ENCODE data around the gene BCL6B.
A peak's percentile ranks its signal among the peaks of the same experiment; 100 is the strongest.

BCL6B gene

DNA sequence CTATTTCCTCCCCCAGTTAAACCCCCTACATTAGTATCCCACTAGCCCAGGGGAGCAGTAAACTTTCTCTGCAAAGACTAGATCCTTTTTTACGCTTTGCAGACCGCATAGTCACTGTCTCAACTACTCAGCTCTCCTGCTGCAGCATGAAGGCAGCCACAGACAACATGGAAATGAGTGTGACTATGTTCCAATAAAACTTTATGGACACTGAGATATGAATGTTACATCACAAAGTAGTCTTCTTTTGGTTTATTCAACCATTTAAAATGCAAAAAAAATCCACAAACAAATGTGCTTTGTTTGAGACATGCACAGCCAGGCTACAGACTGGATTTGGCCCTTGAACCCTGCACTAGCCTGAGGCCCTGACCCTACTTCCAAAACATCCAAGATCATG lies 12.3 kb upstream of the BCL6B start:
- no peak for DNase-seq

DNA sequence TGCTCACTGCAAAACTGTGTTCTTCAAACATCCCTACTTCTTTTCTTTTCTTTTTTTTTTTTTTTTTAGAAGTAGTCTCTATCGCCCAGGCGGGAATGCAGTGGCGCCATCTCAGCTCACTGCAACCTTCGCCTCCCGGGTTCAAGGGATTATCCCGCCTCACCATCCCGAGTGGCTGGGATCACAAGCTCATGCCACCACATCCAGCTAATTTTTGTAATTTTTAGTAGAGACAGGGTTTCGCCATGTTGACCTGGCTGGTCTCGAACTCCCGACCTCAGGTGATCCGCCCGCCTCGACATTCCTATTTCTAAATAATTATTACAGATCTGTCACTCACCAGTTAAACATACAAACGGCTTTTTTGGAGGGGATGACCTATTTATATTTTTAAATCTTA lies 11.4 kb upstream of the BCL6B start:
- DNase-seq = no peak

DNA sequence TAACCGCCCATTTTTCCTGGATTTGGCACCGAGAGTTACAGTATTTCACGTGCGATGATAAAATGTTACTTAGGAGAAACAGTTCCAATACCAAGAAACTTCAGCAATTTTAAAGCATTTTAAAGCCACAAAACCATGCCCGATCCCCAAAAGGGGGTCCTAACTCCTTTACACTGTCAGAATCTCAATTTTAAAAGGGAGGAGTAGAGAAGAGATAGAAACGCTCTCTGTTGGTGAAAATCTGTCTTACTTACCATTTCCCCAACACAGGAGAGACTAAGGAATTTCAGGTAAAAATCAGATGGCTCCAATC lies 11.0 kb upstream of the BCL6B start:
- no peak for DNase-seq

DNA sequence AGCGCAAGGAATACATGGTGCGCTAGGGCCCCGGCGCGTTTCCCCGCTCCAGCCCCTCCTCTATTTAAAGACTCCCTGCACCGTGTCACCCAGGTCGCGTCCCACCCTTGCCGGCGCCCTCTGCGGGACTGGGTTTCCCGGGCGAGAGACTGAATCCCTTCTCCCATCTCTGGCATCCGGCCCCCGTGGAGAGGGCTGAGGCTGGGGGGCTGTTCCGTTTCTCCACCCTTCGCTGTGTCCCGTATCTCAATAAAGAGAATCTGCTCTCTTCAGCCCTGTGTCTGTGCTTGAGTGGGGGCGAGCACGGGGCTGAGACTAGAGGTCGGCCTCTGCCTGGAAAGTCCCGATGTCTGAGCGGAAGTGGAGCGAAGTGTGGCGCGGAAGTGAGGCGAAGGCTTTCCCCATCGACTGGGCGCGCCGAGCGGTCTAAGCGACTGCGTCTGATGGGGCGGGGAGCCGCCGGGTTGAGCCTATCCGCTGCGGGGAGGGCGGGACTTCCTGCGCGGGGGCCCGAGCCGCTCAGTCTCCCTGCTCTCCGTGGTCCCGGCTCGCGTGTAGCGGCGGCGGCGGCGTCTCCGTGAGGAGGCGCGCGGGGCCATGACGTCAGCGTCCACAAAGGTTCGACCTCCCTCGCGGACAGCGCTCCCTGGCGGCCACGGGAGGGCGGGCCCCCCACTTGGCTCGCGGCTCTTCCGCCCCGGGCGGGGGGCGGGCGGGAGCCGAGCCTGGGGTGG lies 8.4 kb upstream of the BCL6B start:
- peak; percentile 98 for DNase-seq

DNA sequence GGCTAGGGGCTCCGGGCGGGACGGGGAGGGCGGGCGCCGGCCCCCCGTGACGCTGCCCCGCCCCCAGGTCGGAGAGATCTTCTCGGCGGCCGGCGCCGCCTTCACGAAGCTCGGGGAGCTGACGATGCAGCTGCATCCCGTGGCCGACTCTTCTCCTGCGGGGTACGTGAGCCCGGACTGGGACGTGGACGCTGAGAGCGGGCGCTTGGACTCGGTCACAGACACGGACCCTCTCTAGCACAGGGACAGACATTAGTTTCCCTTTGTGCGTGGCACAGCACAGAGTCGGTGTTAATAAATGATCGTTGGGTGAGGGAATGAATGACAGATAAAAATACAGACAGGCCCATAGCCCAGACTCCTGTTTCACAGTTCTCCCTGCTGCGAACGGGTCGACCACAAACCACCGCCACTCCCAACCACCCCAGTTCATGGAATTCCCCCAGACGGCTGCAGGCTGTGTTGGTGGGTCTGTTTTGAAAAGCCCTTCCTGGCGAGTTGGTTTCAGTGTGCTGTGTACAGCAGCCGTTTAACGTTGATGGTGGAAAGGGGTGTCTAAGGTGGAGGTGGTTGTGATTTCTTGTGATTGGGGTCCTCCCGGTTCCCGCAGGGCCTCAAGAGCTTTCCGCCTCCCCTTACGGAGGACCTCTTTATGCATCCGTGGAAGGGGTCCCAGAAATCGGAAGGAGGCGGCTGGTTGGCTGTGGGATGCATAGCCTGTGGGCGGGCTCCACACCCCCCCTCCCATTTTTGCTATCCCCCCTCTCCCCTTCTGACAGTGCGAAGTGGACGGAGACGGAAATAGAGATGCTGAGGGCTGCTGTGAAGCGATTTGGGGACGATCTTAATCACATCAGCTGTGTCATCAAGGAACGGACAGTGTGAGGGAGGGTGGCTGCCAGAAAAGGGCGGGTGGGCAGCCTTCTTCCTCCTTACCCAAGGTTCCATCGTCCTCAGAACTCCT lies 7.6 kb upstream of the BCL6B start:
- peak; percentile 65 for DNase-seq

DNA sequence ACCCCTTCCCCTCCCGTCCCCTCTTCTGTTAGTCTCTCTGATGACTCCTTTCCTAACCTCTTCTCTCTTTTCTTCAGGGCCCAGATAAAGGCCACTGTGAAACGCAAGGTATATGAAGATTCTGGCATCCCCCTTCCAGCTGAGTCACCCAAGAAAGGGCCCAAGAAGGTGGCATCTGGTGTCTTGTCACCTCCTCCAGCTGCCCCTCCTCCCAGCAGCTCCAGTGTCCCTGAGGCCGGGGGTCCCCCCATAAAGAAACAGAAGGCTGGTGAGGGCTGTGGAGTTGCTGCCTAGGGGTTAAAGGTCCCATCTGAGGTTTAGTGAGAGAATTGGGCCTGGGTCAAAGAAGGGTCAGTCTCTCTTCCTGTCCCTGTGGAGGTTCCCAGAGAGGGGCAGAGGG lies 6.4 kb upstream of the BCL6B start:
- no peak for DNase-seq

DNA sequence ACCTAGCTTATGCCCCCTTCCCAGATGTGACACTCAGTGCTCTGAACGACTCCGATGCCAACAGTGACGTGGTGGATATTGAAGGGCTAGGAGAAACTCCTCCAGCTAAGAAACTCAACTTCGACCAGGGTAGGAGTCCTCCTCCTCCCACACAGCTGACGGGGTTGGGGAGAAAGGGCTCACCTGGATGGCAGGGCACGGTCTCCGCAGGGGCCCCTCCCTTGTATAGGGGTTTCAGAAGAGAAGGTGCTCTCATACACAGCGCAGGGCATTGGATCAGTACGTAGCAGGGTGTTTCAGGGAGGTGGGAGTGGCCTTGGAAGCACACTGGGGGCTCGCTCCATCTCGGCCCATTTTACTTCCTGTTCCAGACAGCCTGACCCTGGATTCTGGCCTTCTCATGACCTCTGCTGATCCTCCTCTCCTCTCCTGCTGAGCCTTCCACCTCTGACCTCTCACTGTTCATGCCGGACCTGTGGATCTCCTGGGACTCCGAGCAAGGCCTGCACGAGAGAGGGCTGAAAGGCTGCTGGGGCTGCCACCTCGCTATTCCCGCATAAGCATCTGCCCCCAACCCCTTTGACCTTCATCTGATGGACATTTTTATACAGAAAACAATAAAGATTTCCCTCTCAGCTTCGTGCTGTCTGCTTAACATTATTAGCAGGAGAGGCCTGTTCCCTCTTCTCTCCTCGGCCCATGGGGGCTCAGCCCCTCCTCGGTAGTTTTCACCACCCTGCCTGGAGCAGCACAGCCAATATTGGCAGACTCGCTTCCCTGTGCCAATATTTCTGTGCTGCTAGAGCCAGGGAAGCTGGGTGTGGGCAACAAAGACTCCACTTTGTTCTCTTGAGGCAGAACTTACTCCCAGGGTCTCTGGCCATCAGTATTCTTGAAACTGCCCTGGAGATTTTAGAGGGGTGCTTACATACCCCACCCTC lies 5.7 kb upstream of the BCL6B start:
- no peak for DNase-seq

DNA sequence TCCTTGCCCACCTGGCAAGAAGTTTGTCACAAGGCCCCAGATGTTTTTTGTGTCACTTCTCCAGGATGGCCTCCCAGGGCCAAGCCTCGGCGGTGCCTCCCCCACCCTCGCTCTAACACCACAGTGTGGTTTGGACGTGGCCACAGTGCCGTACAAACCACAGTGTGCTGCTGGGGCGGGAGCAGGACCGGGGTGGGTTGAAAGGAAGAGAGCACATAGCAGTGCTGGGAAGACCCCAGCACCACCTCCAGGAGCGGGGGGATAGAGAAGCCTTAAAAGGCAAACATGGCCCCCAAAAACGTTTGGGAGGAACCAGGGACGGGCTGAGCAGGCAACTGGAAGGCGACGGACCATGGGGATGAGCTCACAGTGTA lies 5.0 kb upstream of the BCL6B start:
- no peak for DNase-seq

DNA sequence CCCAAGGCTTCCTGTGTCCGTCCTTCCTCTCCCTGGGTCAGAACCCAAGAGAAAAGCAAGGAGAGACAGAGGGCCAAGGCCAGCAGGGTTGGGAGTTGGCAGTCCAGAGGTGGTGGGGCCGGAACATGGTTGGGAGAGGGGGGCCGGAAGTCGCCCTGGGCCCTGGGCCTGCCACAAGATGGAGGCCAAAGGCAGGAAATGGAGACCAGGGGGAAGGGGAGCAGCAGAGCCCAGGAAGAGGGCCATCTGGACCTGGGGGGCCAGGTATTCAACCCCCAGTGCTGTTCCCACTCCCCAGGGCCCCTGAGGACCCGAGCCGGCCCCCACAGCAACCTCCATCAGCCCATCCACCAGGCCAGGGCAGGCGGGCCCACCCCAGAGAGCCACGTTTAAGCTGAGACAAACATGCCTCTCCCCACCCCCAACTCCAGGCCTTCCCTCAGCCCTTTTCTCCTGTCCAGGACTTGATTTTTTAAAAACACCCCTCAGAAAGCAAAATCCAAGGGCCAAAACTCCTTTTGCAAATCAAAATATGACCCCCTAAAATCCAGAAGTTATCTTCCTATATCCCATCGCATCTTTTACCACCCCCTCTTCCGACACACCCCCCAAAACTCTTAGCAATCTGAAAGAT lies 4.4 kb upstream of the BCL6B start:
- DNase-seq = no peak

DNA sequence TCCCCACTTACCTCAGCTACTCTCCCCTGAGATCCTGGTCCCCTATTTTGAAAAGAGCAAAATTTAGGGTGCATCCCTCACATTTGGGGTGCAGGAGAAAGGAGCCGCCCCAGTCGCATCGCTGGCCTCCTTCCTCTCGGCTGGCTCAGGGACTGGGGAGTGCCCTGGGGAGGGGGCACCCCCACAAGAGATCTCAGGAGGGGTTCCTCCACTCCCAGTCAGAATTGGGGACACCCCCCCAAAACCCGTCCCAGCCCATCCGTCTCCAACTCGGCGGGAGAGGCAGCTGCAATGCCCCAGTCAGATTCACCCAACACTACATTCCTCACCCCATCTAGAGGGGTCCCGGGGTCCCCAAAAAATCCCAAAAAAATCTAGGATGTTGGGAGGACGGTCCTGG lies 3.5 kb upstream of the BCL6B start:
- DNase-seq = no peak

DNA sequence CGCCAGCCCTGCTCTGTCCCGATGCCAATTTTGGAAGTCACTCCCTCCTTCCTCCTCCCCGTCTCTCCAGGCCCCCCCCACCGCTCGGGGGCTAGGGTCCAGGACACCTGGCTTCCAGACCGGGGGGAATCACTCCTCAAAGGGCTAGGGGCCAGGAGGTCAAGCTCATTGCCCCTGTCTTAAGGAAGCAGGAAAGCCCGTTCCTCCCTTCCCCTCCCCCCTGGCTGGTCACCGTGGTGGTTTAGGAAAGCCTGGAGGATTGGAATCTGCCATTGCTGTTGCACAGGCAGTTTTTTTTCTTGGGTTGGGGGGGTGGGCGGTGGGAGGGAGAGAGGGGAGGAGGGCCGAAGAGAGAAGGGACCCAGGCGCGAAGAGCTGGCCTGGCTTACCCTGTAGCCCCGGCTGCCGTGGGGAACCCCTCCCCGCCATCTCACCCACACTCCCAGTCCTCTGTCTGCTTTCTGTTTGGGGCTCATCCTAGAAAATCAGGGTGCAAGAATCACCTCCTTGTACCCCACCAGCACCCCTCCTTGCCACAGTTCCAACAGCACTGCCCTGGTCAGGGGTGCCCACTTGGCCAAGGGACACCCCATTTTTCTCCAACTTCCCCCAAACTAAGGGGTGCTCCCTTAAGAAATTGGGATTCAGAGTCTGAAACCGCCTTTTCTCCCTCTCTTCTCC lies 2.9 kb upstream of the BCL6B start:
- no peak for DNase-seq

DNA sequence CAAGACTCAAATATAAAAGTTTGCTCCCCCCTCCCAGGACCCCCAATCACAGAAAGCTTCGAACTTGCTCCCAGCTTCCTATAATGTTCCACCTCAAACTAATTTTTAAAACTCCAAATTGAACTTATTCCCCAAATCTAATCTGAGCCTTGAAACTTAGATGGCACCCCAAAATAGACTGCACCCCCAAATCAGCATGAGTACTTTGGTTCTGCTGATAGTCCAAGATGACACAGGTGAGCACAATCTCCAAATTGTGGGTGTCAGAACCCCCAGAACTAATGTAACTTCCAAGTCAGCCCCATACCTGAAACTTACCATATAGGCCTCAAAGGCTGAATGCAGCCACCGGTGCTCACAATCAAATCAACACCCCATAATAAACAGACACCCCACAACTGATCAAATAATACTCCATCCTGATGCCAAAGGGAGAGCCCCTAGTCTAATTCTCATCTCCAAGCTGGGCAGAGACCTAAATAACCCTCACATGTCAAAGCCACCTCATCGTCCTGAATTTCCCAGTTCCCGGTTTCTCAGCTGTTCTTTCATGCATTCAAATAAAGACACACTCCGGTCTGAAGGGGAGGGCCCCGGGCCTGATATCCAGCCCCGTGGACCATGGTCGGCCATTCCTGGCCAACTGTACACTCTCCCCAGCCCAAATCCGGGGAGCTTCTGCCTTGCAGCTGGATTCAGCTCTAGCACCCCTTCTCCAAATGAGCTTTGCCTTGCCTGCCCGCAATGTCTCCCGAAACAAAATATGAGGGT lies 1.8 kb upstream of the BCL6B start:
- DNase-seq = no peak

DNA sequence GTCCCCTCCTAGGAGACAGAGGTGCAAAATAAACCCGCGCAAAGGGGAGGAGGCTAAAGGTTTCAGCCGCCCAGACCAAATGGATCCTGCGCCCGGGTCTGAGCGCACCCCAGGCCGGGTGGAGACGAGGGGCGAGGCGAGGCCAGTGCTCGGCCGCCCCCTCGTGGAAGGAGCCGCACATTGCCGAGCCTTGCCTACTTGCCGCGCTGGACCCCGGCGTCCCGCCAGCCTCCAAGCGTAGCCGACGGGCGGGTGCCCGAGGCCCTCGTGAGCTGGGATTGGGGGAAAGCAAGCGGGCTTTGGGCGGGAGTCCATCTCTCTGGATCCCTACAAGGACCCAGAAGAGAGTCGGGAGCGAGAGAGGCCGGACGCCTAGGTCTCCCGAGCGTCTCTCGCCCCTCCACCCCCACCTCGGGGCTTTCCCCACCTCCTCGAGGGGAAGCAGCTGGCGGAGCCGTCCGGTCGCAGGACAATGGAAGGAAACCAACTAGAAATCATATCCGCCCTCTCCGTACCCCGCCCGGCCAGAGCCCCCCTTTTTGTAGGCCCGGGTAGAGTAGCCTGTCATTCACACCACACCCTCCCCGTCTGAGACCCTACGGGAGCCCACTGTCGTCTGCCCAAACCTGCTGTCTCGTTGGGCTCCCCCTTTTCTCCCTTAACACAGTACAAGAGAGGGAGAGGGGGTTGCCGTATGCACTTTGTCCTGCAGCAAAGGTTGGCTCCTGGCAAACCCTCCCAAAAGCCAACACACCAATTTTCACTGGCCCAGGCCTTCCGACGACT lies 664 bp upstream of the BCL6B start:
- DNase-seq = peak; percentile 83

DNA sequence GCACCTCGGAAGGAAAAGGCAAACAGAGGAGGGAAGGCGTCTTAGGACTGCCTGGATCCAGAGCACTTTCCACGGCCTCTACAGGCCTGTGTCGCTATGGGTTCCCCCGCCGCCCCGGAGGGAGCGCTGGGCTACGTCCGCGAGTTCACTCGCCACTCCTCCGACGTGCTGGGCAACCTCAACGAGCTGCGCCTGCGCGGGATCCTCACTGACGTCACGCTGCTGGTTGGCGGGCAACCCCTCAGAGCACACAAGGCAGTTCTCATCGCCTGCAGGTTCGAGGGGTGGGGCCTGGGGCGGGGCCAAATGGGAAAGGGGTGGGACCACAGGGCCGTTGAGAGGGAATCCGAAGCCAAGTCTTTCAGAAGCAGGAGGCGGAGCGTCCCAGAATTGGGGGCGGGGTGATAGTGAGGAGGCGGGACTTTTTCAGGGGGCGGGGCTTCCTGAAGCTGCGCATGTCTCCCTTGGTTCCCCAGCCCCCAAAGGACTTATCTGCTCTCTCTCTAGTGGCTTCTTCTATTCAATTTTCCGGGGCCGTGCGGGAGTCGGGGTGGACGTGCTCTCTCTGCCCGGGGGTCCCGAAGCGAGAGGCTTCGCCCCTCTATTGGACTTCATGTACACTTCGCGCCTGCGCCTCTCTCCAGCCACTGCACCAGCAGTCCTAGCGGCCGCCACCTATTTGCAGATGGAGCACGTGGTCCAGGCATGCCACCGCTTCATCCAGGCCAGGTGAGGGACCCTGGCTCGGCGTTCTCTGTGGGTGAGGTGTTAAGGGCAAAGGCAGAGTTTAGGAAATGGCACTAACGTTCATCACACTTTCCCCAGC lies 939 bp downstream of the BCL6B start:
- peak; percentile 93 for DNase-seq

DNA sequence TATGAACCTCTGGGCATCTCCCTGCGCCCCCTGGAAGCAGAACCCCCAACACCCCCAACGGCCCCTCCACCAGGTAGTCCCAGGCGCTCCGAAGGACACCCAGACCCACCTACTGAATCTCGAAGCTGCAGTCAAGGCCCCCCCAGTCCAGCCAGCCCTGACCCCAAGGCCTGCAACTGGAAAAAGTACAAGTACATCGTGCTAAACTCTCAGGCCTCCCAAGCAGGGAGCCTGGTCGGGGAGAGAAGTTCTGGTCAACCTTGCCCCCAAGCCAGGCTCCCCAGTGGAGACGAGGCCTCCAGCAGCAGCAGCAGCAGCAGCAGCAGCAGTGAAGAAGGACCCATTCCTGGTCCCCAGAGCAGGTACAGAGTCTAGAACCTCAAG lies 1.5 kb downstream of the BCL6B start:
- no peak for DNase-seq

DNA sequence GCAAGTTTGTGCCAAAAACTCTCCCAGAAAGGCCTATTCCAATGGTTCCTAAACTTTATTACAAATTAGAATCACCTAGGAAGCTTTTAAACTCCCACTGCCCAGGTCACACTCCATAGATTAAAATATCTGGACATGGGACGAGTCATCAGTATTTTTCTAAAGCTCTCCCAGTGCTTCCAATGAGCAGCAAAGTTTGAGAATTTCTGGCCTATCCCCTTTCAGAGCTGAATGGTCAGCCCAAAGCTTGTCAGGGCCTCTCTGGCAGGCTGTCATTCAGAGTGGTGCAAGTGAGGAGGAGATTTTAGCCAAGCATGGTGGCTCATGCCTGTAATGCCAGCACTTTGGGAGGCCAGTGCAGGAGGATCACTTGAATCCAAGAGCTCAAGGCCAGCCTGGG lies 2.4 kb downstream of the BCL6B start:
- DNase-seq = no peak

DNA sequence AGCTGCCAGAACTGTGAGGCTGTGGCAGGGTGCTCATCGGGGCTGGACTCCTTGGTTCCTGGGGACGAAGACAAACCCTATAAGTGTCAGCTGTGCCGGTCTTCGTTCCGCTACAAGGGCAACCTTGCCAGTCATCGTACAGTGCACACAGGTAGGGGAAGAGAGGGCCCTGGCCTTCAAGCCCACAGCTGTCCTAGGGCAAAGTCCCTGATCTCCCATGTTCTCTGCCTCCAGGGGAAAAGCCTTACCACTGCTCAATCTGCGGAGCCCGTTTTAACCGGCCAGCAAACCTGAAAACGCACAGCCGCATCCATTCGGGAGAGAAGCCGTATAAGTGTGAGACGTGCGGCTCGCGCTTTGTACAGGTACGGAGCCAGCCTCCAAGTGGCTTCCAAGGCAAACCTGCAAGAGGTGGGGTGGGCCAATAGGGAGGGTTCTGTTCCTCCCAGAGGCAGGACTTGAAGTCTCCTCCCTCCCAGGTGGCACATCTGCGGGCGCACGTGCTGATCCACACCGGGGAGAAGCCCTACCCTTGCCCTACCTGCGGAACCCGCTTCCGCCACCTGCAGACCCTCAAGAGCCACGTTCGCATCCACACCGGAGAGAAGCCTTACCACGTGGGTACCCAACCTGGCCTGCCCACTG lies 3.7 kb downstream of the BCL6B start:
- DNase-seq = no peak

DNA sequence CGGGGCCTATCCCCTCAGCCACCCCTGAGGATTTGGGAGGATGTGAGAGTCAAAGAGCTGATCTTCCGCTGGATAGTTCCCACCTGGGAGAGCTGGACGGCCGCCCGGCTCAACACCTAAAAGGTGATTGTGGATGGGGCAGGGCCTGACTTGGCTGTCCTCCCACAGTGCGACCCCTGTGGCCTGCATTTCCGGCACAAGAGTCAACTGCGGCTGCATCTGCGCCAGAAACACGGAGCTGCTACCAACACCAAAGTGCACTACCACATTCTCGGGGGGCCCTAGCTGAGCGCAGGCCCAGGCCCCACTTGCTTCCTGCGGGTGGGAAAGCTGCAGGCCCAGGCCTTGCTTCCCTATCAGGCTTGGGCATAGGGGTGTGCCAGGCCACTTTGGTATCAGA lies 4.5 kb downstream of the BCL6B start:
- DNase-seq = no peak

DNA sequence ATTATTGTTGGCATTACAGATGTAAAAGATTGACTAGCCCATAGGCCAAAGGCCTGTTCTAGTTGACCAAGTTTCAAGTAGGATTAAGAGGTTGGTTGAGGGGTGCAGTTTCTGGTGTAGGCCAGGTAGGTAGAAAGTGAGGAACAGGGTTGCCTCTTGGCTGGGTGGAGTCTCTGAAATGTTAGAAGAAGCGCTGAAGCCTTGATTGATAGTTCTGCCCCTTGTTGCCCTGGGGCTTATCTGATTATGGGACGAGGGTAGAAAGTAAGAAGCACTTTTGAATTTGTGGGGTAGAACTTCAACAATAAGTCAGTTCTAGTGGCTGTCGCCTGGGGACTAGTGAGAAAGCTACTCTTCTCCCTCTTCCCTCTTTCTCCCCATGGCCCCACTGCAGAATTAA lies 6.2 kb downstream of the BCL6B start:
- DNase-seq = no peak
